ENCODE results near the gene SLC22A3.

GRCh38 chr6:160343144-160343543, 5.0 kb upstream of the SLC22A3 start:
- TF ChIP-seq CTCF (conservative IDR thresholded peaks at IDR 0.05 in 1 of 2, IDR thresholded peaks at IDR 0.05 in 1 of 2; ENCODE audit: low read depth in 1 of 2, low read length in 2 of 2) (no peak), EZH2 (IDR thresholded peaks at IDR 0.05; ENCODE audit: low read length, missing control alignments) (no peak)

All from fibroblast of lung (primary cell).